ENCODE data around the gene SLC12A7.

DNA sequence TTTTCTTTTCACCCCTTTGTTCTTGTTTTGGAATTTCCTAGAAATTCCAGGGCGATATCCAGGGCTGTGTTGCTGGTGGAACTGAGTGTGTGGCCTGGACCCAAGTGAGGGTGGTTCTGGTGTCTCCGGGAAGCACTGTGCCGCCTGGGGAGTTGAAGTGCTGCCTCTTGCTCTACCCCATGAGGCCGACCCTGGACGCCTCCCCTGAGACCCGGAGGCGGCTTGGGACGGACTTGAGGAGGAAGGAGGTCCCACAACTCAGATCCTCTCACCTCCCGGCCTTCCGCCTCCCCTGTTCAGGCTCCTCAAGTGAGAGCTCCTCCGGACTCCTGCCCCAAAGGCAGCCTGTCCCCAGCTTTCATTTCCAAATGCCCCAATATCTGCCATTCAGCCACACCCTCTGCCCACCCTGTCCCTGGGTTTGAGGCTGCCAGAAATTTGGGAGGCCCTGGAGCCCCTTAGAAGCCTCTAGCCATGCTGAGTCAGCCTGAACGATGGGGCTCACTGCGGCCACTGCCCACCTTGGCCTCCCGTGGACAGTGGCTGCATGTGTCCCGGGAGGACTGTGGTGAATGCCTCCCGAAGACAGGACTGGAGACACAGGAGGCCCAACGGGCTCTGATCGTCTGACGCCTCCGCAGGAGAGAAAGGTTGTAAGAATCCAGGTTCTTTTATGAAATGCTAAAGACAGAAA lies 46.9 kb upstream of the SLC12A7 start:
- TF ChIP-seq EP300 (IDR thresholded peaks at IDR 0.05) (no peak), CTCF (IDR thresholded peaks at IDR 0.05) (no peak), POLR2AphosphoS5 (IDR thresholded peaks at IDR 0.05) (no peak)
